Measurements from ENCODE around the gene TRABD2A.

Gene TRABD2A

DNA sequence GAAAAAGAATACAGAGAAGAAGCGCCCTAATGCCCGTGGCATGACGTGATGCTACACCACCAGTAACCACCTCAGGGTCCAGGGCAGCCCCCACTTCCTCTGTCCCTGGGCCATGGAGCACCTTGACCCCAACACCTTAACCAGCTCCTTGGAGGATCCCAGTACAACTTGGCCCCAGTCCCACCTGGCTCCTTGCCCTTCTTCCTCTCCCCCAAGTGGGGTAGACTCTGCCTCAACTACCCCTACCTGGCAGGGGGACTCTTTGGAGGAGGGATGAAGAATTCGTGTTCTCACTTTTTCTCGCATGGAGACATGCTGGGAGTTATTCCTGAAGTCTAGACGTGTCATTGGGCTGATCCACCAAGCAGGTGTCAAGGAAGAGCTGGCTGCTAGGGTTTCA lies 18.9 kb downstream of the TRABD2A start:
- in situ Hi-C loops (cut with MboI; ENCODE audit: low sequenced_read_pairs, unreplicated experiment), result loop anchor here (10.0 to 25.0 kb wide), 2 partner anchors 63 to 225 kb away; no protein-coding TSS in a partner anchor
- TF ChIP-seq, protein P1, sequence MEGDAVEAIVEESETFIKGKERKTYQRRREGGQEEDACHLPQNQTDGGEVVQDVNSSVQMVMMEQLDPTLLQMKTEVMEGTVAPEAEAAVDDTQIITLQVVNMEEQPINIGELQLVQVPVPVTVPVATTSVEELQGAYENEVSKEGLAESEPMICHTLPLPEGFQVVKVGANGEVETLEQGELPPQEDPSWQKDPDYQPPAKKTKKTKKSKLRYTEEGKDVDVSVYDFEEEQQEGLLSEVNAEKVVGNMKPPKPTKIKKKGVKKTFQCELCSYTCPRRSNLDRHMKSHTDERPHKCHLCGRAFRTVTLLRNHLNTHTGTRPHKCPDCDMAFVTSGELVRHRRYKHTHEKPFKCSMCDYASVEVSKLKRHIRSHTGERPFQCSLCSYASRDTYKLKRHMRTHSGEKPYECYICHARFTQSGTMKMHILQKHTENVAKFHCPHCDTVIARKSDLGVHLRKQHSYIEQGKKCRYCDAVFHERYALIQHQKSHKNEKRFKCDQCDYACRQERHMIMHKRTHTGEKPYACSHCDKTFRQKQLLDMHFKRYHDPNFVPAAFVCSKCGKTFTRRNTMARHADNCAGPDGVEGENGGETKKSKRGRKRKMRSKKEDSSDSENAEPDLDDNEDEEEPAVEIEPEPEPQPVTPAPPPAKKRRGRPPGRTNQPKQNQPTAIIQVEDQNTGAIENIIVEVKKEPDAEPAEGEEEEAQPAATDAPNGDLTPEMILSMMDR (IDR thresholded peaks at IDR 0.05; ENCODE audit: borderline replicate concordance, control extremely low read depth, extremely low read depth, insufficient read depth, missing control alignments), result no peak
- DNase-seq (ENCODE audit: low spot score), result no peak

DNA sequence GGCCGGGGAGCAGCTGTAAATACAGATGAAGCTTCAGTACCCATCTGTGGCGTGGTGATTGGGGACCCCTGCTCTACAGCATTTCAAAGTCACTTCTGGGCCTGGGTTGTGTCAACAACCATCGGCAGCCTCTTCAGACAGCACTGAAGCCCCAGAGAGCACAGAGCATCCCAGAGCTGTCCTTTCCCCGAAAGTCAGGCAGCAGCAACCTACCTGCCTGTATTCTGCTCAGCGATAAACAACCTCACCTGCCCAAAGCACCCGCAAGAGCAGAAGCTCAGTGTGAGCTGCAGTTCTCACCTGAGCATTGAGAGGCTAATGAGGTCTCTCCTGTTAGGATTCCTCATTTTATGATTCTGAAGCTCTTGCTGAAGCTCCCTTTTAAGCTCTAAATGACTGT lies 19.3 kb downstream of the TRABD2A start:
- TF ChIP-seq, protein P1 (IDR thresholded peaks at IDR 0.05; ENCODE audit: borderline replicate concordance, control extremely low read depth, extremely low read depth, insufficient read depth, missing control alignments), result no peak
- in situ Hi-C loops (cut with MboI; ENCODE audit: low sequenced_read_pairs, unreplicated experiment), result loop anchor here (10.0 to 25.0 kb wide), 2 partner anchors 63 to 224 kb away; no protein-coding TSS in a partner anchor
- no peak for DNase-seq (ENCODE audit: low spot score)

DNA sequence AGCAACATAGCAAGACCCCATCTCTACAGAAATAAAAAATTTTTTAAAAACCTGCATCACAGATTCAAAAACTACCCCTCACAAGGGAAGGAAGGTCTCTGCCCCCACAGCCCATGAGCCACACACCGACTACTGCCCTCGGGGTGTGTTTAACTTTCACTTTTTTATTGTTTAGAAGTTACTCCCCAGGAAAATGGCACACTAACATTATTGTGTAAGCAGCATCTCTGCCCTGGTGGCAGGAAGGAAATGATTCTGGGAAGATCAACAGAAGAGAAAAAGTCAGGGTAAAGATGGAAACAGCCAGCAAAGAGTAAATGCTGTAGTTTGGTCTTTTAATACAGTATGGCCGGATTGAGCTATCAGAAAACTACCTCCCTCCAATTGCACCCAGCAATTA lies 21.9 kb downstream of the TRABD2A start:
- in situ Hi-C loops (cut with MboI; ENCODE audit: low sequenced_read_pairs, unreplicated experiment), result loop anchor here (25.0 kb wide), 1 partner anchor 222 kb away; no protein-coding TSS in a partner anchor
- TF ChIP-seq, protein P1 (IDR thresholded peaks at IDR 0.05; ENCODE audit: borderline replicate concordance, control extremely low read depth, extremely low read depth, insufficient read depth, missing control alignments), result no peak
- DNase-seq (ENCODE audit: low spot score), result no peak

DNA sequence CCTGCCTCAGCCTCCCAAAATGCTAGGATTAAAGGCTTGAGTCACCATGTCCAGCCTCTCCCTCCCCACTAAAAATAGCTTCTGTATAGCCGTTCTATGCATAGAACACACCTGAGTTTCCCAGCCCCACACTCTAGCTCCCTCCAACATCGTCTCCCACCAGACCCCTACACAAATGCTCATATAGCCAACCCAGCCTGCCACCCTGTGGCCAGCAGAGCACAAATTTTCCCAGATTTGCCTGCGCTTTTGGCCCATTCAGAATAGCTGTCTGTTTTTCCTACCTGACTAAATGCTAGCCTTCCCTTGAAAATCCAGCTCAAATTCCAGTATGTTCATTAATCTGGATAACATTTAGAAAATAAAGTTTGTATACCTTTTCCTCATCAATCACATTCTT lies 22.8 kb downstream of the TRABD2A start:
- TF ChIP-seq, protein P1 (IDR thresholded peaks at IDR 0.05; ENCODE audit: borderline replicate concordance, control extremely low read depth, extremely low read depth, insufficient read depth, missing control alignments), result no peak
- no peak for DNase-seq (ENCODE audit: low spot score)
- in situ Hi-C loops (cut with MboI; ENCODE audit: low sequenced_read_pairs, unreplicated experiment), result loop anchor here (25.0 kb wide), 1 partner anchor 221 kb away; no protein-coding TSS in a partner anchor

DNA sequence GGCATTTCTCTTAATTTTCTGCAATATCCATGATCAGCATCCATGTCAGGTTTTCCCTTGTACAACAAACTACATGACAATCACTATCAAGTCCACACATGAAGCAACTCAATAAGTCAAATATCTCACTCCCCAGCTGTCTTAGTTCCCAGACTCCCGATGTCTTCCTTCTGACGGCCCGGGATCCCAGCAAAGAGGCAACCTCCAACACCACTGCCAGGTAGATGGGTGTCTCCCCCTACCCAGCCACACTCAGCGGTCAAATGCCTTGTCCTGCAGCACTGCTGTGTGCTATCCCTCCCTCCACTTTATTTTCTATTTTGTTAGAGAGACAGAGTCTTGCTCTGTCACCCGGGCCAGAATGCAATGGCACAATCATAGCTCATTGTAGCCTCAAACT lies 23.3 kb downstream of the TRABD2A start:
- TF ChIP-seq, protein P1 (IDR thresholded peaks at IDR 0.05; ENCODE audit: borderline replicate concordance, control extremely low read depth, extremely low read depth, insufficient read depth, missing control alignments), result no peak
- in situ Hi-C loops (cut with MboI; ENCODE audit: low sequenced_read_pairs, unreplicated experiment), result loop anchor here (25.0 kb wide), 1 partner anchor 220 kb away; no protein-coding TSS in a partner anchor
- no peak for DNase-seq (ENCODE audit: low spot score)

DNA sequence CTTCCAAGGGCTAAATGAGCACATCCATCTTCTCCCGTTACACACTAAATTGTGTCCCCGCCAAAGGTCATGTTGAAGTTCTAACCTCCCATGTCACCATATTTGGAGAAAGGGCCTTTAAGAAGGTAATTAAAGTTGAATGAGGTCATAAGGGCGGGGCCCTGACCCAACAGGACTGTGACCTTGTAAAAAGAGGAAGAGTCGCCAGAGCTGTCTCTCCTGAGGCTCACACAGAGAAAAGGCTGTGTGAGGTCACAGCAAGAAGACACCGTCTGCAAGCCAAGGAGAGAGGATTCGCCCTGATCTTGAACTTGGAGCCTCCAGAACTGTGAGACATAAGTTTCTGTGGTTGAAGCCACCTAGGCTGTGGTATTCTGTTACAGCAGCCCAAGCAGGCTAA lies 24.1 kb downstream of the TRABD2A start:
- DNase-seq (ENCODE audit: low spot score), result no peak
- TF ChIP-seq, protein P1 (IDR thresholded peaks at IDR 0.05; ENCODE audit: borderline replicate concordance, control extremely low read depth, extremely low read depth, insufficient read depth, missing control alignments), result no peak
- in situ Hi-C loops (cut with MboI; ENCODE audit: low sequenced_read_pairs, unreplicated experiment), result loop anchor here (25.0 kb wide), 1 partner anchor 219 kb away; no protein-coding TSS in a partner anchor

Measured in GM13976 (cell line).